ENCODE data around the gene SPINK14.

SPINK14 gene, protein sequence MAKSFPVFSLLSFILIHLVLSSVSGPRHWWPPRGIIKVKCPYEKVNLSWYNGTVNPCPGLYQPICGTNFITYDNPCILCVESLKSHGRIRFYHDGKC
- 0 to 0.05 (median 0) reads per million in 18 experiments for total RNA-seq

DNA sequence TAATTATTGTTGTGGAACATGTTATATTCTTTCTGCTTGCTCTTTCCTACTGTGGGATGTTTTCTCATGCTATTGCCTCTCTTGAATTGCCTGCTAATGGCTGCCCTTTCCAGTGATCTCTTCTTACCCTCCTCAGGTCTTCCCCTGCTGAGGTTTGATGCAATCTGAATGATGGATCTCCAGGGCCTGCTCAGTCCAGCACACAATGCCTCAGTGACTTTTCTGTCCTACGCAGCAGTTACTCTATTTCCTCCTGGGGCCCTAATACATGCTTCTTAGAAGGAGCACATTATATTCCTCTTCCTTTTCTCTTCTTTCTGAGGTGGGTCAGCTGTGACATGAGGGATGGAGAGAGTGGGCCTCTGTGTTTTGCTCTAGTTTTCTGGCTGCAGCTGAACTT lies at the start of gene SPINK14:
TSS of gene SPINK14 (plus strand) at position 301 of the 400 bp plus-strand sequence. CDS start 1,187 bp downstream, outside the sequence.
- no peak for DNase-seq

DNA sequence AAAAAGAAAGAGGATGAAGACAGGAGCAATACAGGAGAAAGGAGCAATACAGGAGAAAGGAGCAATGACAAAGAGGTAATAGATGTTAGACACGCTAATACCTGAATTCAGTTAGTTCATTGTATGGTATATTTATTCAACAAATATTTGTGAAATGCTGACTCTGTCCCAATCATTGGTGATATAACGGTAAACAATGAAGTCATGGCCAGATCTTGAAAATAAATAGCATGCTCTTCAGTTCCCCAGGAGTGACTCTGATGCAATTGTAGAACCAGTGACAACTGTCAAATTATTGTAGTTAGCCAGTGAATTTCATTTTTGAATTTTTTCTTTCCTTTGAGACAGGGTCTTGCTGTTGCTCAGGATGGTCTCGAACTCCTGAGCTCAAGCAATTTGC lies 48.0 kb upstream of the SPINK14 start:
- DNase-seq: no peak

DNA sequence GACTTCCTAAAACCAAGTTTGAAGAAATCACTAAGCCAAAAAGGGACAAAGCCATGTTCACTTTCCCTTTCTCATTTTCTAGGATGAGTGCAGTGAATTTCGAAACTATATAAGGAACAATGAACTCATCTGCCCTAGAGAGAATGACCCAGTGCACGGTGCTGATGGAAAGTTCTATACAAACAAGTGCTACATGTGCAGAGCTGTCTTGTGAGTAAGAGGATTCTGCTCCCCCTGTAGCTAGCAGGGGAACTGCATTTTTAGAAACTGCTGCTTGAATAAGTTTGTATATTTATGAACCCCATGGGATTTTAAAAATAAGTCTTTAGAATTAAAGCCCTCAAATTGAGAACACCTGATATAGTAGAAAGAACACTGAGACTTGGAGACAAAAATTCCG lies 42.7 kb upstream of the SPINK14 start:
- no peak for DNase-seq

DNA sequence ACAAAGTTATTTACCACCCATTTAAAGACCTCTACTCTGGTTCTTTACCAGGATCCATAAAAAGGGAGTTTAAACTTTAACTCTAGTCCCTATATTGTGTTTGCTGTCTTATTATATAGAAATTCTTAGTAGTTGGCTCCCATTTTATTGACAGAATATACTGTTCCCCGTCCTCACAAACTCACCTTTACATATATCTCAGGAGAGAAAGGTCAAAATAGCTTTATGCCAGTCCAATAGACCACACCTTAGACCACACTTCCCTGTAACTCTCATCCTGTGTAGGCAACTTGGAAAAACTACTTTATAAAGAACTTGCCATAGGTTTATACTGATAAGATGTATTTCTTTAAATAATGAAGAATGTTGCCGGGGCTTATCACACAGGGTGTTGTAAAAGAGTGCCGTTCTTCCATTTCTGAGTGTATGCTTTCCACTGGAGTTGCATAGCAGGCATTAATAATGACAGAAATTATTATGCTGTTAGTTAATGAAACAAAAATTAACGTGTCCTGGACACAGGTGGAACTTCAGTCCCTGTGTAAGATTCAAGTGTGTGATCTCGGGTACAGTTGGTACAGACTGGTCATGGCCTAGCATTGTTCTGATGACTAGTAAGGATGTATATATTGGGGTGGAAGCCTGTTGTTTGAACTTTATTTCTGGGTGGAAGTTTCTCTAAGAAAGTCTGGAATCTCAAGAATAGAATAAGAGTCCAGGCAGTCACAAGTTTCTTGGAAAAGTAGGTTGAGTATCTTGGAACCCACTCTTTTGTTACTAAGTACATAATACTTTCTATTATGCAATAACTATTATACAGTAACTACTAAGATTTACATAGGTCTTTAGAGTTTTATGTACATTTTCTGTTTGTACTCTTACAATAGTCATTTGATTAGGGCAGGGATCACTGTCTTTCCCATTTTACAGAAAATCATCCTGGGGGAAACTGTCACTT lies 33.0 kb upstream of the SPINK14 start:
- DNase-seq: no peak

DNA sequence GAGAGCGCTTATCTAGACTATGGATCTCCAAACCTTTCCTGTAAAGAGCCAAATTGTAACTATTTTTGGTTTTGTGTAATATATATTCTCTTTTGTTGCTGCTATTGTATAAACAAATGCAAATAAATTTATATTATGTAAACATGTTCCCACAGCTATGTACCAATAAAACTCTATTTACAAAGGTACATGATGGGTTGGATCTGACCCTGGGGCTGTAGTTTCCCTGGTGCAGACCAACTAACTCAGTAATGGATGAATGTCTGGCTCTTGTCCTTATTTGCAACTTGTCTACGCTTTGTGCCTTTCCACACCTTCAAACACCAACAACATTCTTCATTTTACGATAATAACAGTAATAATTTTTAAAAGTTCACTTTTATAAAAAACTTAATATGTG lies 27.5 kb upstream of the SPINK14 start:
- DNase-seq: no peak

DNA sequence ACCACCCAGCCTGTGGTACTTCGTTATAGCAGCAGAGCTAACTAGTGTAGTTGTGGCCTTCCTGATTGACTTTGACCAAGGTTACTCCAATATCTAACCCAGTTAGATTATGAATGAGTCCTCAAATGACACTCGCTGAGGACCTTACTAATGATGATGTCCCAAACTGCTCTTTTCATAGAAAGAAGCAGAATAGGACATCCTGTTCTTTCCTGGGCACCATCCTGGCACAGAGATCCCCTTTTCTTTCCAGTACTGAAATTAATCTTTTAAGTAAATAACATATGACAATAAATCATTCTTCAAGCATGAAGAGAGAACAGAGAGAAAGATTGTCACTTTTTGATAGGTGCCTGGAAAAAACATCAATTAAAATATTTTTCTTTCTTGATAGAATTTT lies 26.7 kb upstream of the SPINK14 start:
- DNase-seq: no peak

- no peak for DNase-seq
Observed at GRCh38 chr5:148145916-148146315, 22.4 kb upstream of the SPINK14 start.

GRCh38 chr5:148146487-148146886 lies 21.9 kb upstream of the SPINK14 start:
- DNase-seq: no peak

GRCh38 chr5:148147415-148147814 lies 20.9 kb upstream of the SPINK14 start:
- no peak for DNase-seq

- no peak for DNase-seq
Observed at GRCh38 chr5:148151872-148152271, 16.5 kb upstream of the SPINK14 start.

DNA sequence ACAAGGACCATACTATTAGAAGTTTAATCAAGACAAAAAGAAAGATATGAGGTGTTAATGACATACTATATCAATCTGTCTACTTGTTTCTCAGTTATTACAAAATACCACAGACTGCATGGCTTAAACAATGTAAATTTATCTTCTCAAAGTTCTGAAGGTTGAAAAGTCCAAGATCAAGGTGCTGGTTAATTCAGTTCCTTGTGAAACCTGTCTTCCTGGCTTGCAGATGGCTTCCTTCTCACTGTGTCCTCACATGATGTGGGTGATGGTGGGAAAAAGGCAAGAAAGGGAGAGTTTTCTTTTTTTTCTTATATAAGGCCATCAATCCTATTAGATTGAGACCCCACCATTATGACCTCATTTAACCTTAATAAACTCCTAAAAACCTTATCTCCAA lies 15.6 kb upstream of the SPINK14 start:
- DNase-seq: no peak

DNA sequence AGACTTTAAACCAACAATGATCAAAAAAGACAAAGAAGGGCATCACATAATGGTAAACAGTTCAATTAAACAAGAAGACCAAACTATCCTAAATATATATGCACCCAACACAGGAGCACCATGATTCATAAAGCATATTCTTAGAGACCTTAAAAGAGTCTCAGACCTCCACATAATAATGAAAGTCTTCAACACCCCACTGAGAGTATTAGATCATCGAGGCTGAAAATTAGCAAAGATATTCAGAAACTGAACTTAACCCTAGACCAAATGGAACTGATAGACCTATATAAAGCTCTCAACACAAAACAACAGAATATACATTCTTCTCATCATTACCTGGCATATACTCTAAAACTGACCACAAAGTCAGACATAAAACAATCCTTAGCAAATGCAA lies 11.7 kb upstream of the SPINK14 start:
- no peak for DNase-seq

GRCh38 chr5:148162038-148162437 lies 6.3 kb upstream of the SPINK14 start:
- no peak for DNase-seq

DNA sequence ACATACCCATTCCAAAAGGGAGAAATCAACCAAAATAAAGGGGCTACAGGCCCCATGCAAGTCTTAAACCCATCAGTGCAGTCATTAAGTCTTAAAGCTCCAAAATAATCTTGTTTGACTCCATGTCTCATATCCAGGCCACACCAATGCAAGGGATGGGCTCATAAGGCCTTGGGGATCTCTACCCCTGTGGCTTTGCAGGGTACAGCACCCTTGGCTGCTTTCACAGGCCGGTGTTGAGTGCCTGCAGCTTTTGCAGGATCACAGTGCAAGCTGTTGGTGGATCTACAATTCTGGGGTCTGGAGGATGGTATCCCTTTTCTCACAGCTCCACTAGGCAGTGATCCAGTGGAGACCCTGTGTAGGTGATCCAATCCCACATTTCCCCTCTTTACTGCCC lies 5.0 kb upstream of the SPINK14 start:
- DNase-seq: no peak

- DNase-seq: no peak
Observed at GRCh38 chr5:148166550-148167283, 1.6 kb upstream of the SPINK14 start.

DNA sequence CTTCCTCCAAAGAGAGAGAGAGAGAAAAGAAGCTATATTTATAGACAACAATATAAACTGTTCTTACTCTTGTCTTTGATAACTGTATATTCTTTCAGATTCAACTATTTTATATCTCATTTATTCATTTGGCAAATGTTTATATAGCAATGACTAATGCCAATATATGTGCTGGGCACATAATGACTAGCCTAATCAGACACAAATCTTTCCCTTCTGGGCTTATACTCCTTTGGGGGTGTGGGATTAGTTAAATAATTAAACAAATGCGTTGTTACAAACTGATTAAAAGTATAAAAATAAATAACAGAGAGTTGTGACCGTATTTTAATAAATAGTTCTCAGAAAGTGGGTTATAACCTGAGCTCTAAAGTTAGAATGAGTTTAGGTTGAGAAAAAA lies 4.0 kb downstream of the SPINK14 start:
- DNase-seq: no peak

DNA sequence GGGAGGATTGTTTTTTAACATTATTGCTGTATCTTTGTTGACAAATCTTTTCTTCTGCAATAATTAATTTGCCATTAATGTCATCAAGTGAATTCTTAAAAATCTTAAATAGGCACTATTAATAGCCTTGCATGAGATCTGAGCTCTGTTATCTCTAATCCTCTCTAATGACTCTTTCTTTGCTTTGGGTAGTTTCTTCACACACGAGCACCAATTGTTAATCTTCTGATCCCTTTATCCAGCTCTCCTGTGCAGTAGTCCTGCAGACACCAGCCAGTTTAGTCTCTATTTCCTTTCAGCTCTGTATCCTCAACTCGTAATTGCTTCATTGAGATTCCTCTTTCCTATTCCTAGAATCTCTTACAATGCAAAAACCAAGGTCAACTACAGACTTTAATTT lies 8.1 kb downstream of the SPINK14 start:
- DNase-seq: no peak

DNA sequence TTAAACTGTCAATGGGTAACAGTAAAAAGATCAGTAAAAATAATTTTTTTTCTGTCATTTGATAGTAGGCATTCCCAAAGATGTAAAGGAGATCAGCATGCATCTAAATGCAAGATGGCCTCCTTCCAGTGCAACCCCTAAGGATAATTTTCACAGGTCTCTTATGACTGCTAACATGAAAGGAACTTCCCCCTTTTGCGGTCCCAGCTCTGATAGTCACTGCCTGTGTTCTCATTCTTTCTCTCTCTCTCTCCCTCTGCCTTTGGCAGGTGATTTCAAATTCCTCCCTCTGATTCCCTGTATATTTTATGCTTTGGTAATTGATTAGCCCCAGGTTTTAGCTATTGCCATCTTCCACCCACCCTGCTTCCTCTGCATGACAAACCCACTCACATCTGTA lies 8.9 kb downstream of the SPINK14 start:
- DNase-seq: no peak

- peak; percentile 80 to 83 for DNase-seq
Observed at GRCh38 chr5:148179234-148179824, 11.0 kb downstream of the SPINK14 start.

- peak; percentile 89 to 96 for DNase-seq
Observed at GRCh38 chr5:148186248-148187003, 18.1 kb downstream of the SPINK14 start.

DNA sequence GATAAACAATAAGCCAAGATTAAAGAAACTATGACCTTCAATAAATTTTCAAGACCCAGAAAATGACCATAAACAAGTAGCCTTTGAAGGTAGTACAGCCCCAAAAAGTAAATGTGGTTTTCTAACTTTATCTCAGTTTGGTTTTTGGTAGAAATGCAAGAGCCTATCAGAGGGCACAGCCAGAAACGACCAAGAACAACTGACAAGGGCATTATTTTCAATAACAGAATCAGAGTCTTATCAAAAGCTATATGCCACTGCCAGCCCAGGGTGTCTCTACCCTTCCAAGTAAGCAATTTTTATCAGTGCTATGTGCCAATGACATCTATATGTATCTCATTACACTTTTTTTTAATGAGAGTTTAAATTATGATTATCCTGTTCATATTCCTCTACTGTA lies 22.7 kb downstream of the SPINK14 start:
- DNase-seq: no peak

- DNase-seq: no peak
Observed at GRCh38 chr5:148193202-148193601, 24.9 kb downstream of the SPINK14 start.
